GM20431 (cell line): ENCODE data around the gene SLC39A9.

Experiments used
- in situ Hi-C: fragments of 300-500 bp; cut with MseI, MboI; formaldehyde crosslinking; loops from one replicate; pipeline ENCODE4 v1.15.0; 2020; ENCODE audit warnings: low sequenced_read_pairs; ENCODE audit not compliant: unreplicated experiment

SLC39A9 gene, protein sequence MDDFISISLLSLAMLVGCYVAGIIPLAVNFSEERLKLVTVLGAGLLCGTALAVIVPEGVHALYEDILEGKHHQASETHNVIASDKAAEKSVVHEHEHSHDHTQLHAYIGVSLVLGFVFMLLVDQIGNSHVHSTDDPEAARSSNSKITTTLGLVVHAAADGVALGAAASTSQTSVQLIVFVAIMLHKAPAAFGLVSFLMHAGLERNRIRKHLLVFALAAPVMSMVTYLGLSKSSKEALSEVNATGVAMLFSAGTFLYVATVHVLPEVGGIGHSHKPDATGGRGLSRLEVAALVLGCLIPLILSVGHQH

DNA sequence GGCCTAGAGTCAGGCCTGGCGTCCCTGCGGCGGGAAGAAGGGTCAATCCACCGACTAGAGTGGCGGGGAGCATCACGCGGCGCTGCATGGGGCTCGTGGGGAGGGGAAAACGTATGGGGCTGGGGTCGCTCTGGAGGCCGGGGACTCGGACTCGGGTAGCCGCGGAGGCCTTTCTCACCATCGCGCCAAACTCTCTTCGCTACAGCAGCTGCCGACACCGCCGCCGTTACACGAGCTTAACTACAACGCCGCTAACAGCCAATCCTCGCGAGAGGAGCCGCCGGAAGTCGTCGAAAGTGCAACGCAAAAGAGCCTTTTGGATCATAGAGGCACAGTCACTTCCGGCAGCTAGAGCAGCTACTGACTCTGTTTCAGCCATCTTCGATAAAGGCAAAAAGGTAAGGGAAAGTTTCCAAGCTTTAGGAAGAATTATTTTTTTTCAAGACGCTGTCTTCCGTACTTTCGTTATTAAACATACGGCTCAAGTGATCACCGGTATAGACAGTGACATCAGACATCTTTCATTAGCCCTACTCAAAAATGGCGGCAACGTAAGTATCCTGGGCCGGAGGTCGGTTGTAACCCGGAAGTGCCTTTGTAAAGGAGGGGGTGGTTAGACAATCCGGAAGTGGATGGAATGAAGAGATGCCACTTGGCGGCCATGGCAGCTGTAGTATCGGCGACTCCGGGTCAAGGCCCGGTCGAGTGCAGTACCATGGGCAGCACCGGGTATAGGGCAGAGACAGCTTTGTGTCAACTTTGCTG lies at the start of gene SLC39A9, which contains the start of gene ERH:
Gene SLC39A9 (plus strand): TSS at position 640 of the 765 bp plus-strand sequence. CDS start 678 bp downstream, outside the sequence.
Gene ERH (minus strand): TSS at position 247 of the 765 bp plus-strand sequence. CDS start 66 bp downstream, at position 181.
- in situ Hi-C loops: no loop called here

DNA sequence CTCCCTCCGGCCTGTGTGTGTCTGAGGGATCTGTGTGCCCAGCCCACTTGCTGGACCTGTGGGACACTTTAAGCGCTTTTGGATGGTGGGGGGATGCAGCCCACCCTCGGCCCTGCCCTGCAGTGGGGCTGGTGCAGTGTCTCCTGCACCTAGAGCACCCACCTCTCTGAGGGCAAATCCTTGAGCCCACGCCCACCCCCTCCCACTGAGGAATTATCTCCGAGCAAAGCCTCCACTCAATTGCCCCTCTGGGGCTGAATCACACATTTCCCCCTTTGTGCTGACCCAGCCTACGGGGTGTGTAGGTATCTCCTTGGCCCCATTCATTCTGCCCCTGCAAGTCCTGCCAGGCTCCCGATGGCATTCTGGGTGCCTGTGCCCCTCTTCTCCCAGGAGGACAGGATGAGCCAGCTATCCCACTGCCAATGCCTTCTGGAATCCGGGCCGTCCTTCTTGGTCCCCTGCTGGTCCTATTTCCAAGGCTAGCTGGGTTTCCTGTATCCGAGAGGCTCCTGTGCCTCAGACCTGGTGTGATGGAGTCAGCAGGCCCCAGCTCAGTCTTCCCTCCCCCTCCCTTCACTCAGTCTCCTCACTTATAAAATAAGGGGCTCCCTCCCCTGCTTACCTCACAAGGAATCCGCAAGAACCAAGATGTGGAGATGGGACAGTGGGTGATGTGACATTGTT lies 49.3 kb upstream of the SLC39A9 start:
- in situ Hi-C loops: no loop called here

DNA sequence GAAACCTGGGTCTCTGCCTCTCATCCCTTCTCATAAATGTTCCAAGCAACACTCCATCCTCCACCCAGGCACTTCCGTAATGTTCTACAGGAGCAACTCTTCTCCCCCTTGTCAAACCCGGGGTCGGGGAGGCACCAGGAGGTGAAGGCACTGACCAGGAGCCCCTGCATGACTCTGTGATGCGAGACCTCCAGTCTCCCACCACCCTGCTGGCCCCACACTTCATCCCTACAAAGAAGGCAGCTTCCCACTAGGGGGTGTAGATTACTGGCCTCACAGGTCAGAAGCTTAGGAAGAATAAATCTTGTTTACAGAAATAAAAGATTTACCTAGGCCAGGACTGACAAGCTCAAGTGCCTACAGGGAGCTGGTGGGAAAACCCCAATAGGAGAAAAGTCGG lies 47.6 kb upstream of the SLC39A9 start:
- in situ Hi-C loops: no loop called here

DNA sequence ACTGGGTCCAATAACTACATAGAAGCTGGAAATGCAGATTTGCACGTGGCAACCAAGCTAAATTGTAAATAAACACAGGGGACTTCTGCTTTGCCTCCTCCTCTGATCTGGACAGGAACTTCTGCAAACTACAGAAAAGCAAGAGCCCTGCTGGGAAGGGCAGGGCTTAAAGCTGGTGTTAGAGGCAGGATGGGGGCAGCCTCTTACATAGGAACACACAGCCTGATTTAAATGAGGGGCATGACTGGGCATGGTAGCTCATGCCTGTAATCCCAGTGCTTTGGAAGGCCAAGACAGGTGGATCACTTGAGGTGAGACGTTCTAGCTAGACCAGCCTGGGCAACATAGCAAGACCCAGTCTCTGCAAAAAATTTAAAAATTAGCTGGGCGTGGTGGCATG lies 47.1 kb upstream of the SLC39A9 start:
- in situ Hi-C loops: no loop called here

DNA sequence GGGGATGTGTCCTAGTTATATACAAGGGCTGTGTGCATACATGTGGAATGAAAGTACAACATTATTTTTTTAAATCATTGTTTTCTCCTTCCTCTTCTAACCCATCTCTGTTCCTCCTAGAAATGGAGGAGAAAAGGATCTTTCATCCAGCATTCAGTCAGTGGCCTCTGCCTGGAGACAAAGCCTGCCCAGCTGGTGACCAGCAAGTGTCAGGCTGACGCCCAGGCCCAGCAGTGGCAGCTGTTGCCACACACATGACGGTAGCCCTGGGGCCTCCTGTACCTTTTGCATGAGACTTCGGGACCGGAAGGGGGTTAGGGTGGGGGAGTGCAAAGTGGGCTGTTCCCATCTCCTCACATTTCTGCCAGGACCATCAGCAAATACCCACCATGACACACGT lies 46.6 kb upstream of the SLC39A9 start:
- in situ Hi-C loops: no loop called here

DNA sequence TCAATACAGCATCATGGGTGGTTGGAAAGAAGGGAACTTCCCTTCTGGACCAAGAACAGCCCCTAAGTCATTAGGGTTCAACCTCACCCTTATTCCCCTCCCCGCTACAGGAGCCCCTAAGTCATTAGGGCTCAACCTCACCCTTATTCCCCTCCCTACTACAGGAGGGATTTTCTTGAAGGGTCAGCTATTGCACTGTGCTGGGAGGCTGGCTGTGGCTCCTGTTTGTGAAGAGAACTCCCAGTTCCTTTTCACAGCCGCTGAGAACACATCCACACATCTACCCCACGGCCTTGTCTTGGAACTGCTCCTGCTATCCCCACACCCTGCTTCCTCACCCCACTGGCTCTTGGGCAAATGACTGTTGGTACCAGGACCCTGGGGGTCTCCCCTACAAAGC lies 45.3 kb upstream of the SLC39A9 start:
- in situ Hi-C loops: no loop called here

DNA sequence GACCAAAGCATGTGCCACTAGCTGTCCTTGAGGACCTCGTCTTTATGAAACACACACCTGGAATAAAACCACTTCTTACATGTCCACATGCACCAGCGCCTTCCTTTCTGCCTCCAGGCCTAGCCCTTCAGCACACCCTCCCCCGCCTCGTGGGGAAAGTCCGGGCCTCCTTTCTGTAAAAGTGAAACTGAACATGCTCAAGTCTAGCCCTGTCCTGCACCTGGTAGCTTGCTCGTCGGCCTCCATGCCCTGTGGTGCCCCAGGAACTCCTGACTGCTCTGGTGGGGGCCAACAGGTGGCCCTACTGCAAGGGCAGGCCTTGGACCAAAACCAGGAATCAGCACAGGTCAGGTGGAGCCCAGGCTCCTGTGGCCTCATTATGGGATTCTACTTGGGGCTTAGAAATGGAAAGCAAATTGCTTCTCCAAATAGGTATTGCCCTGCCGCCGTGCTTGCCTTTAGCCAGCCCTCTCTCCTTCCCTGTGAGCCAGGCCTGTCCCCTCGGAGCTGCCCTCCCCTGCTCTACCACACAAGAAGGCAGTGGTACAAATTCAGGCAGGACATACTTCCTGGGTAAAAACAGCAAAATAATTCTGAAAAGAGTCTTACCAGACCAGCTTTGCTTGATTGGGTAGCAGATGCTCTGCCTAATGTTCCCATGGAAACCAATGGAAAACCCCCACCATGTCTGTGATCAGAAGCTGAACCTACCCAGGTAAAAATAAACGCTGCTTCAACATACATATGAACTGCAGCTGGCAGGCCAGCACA lies 43.9 kb upstream of the SLC39A9 start:
- in situ Hi-C loops: no loop called here

DNA sequence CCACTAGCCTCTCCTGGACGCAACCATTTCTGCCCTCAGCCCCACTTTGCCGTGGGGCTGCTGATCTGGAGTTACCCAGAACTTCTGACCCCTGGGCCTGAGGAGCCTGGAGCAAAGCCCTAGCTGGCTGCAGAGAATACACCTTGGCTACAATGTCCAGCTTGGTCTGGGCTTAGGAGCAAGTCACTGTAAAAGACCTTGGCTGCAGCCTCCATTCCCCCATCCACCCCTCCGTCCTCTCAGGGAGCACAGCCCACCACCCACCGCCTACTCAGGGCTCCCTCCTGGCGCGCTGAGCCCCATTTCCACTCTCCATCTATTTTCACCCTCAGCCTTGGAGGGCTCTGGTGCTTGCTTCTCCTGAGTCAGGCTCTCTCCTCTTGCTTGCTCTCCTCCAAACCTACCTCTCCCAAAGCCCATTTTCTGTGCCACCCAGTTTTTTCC lies 43.3 kb upstream of the SLC39A9 start:
- in situ Hi-C loops: no loop called here

DNA sequence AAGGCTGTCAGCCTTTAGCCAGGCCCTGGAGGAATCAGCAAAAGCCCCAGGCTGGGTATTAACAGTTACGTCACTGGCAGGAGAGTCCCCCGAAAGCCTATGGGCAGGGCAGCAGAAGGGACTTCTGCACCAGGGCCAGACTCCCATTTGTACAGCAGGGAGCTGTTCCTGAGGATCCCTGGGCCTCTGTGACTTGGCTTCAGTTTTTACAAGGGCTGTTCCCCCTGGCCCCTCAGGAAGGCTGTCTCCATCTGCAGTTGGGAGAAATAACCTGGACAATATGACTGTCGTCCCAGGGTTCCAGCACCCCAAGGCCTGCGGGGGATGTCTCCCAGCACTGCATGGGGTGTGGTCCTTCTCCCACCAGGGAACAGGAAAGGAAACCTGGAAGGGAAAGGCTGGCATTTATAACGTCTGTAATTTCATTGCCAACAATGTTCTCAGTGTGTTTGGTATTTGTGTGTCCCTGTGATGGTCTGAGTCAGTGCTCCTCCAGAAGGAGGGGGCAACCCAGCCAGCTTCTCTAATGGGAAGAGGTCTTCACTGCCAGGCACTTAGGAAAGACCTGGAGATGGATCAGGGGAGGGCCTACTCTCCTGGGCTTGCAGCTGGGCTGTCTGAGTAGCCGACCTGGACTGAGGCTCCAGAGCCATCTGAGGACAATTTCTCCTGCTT lies 42.7 kb upstream of the SLC39A9 start:
- in situ Hi-C loops: no loop called here

DNA sequence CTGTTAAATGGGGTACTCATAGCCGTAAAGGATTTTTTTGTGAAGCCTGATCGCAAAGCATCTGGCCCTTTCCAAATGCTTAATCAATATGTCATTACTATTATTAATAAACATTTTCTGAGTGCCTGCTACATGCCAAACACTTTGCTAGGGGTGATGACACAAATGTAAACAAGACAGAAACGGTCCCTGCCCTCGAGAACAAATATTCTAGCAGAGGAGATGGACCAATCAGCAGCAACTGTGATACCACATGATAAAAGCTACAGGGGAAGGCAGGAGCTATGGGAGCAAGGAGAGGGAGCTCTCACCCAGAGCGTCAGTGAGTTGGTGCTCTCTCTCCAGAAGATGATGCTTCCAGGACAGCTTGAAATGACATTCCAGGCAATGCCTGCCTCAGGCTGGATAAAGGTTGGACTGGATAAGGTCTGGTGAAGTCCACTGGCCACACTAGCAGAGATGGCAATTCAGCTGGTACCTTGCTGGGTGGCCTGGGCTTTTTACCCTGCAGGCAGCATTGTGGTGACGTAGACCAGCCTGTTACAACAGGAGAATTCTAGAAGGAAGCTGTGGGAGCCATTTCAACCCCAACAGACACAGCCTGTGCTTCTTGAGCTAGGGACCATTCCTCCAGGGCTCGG lies 41.5 kb upstream of the SLC39A9 start:
- in situ Hi-C loops: no loop called here

DNA sequence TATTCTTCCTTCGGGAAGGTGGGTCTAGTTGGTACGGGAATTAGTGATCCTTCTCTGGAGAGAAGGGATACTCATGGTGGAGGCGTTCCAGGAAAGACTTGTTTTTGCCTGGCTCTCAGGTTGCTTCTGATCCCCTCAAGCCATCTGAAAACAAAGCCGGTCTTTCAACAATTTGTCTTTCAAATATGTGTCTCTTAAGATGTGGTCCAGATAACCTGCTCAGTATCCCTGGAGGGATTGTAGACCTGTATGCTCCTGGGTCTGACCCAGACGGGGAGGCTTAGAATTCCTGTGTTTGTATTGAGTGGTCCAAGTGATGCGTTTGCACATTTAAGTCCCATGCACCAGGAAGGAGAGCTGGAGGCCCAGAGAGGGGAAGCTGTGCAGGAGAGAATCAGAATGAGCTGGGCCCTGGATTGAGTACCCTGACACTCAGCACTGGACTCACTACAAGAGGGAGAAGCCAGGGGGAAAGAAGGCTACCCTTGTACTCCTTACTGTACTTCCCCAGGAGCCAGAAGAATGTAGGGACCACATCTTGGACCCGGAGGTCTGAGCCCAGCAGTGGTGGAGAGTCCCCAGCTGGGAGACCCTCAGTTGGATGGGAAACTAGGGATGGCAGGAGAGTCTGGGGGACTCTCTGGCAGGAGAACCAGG lies 40.8 kb upstream of the SLC39A9 start:
- in situ Hi-C loops: no loop called here

DNA sequence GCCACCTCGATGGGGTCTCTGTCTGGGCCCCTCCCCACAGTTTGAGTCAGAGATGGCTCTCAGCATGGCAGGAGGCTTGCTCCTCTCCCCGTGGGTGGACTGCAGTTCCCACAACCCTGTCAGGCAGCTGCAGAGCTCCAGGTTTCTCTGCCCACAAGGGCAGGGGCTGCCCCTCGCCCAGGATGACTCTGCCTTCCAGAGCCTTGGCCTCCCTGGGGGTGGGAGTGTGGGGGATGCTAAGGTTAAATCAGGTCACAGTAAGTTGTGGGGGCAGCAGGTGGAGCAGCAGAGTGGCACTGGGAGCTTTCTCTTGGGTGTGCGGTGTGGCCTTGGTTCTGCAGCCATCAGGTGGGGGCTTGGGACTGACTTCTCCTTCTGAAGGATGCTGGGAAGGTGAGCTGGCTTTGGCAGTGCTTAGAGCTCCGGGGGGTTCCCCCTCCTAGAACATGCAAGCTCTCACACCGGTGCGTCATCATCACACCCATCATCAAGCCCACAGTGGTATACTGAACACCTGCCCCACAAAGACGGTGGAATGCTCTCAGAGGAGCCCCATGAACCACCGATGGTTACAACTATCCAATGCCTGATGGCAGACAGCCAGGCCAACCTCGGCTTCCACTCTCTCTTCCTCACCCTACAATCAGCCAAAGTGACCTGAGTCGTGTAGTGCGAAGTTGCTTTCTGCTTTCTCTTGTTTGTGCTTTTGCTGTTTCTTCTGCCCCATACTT lies 40.1 kb upstream of the SLC39A9 start:
- in situ Hi-C loops: no loop called here

DNA sequence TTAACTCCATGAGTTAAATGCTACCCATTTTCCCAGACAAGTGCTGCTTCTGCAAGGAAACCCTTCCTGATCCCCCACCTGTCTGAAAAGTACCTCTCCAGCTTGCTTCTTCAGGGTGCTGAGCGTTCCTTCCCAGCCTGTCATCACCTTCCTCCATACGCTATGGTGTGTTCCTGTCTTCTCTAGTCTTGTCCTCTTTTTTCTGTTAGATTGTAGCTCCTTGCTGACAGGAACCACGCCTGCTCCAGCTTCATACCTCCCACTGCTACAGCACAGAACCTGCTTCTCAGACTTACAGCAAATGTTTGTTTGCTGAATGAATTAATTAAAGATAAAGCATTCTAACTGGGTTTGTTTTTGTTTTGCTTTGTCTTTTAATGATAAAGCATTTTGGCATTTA lies 39.5 kb upstream of the SLC39A9 start:
- in situ Hi-C loops: no loop called here

DNA sequence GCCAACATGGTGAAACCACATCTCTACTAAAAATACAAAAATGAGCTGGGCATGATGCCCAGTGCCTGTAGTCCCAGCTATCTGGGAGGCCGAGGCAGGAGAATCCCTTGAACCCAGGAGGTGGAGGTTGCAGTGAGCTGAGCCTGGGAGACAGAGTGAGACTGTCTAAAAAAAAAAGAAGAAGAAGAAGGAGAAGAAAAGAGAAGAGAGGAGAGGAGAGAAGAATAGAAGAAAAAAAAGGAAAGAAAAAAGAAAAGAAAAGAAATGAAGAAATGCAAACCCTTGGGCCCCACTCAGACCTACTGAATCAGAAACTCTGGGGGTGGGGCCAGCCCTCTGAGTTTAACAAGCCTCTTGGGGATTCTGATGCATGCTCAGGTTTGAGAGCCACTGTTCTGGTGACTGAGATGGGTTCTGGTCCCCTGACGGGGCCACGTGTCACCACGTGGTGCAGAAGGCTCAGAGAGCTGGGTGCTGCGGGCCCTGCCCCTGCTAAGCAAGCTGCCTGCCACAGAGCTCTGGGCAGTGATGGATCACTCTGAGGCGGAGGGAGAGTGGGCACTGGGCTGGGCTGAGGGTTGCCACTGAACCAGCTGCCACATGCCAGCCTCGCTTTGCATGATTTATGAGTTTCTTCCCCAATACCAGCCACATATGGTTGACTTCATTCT lies 37.9 kb upstream of the SLC39A9 start:
- in situ Hi-C loops: no loop called here

DNA sequence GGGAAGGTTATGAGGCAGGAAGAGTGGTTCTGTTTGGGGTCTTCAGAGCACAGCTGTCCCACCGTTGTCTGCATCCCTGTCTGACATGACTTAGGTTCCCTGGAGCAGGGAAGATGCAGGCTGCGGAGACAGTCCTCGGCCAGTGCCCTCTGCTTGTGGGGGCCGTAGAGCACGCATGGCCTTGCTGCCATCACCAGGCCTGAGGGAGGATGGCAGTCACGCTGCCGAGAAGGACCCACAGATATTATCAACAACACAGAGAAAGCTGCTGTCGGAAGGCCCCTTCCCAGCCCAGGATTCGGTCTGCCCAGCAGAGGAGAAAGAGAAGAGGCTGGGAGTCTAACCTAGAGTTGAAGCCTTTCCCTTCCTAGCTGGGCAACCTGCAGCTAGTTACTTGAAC lies 35.4 kb upstream of the SLC39A9 start:
- in situ Hi-C loops: no loop called here

DNA sequence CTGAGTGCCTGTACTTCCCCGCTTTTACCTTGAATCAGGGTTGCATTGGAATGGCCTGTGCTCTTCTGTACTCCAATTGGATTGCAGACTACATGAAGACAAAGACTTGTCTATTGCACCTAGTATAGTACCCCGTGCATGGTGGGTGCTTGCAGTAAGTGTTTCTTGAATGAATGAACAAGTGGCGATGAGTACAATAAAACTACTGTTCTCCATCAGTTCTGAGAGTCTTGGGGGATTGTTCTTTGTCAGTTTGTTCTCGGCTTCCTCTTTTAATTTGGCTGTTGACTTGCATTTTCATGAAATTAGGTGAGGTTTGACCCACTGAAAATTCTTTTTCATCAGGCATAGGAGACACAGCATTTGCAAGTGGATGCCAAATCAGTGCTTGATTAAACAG lies 34.5 kb upstream of the SLC39A9 start:
- in situ Hi-C loops: no loop called here

DNA sequence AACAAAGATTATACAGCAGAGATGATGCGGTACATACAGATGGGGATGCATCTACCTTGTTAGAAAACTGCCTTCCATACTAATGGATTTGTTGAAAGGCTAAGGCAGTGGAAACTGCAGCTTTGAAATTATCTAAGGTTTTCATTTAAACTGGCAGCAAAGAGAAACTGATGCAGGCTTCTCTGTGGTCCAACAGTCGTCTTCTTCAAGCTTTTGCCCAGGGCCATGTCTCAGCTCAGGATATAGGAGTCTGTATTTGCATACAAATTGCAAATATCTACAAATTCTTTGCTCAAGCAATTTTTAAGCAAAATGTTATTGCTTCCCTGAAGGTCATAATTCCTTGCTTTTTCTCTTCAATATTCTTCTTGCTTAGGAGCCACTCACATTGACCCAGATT lies 34.1 kb upstream of the SLC39A9 start:
- in situ Hi-C loops: no loop called here
